ENCODE results near the gene SEPSECS. TPM values are rescaled to one million over a fixed set of nuclear protein-coding genes. Genes with fewer than 3 reads are reported as not detected.
A peak's percentile ranks its signal among the peaks of the same experiment; 100 is the strongest.

Gene SEPSECS
- total RNA-seq, 3 donors from 2014 or later (not counting 1 experiment from before 2014, with no cell fraction given) = 18.5 to 26.6 (median 20.7) TPM

DNA sequence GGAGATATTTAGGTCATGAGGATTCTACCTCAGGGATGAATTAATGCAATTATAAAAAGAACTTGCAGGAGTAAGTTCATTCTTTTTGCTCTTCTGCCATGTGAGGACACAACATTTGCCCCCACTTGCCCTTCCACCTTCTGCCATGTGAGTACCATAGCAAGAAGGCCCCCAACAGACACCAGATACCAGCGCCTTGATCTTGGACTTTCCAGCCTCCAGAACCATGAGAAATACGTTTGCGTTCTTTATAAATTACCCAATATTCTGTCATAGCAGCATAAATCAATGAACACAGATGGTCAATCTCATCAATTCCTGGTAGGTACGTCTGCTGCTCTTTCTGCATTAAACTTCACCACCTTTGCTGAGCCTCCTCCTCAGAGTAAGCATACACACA, 5.7 kb upstream of the SEPSECS start:
- 97% methylated on average over 4 of the region's 4 CpGs for WGBS (ENCODE audit: insufficient coverage)
- H3K4me1 Mint-ChIP-seq = peaks cover 49% of the 10 kb centered on the region in 2 donors
- no peaks in the 10 kb centered on the region for H3K27me3 ChIP-seq (ENCODE audit: control insufficient read depth, insufficient read depth, low read length)
- H3K27ac Mint-ChIP-seq = no peak overlapping the region
- H3K36me3 Mint-ChIP-seq = peaks cover 19% of the 10 kb centered on the region
- no peak overlapping the region for H3K4me3 ChIP-seq (ENCODE audit: low read length)
- intact Hi-C loops (cut with micrococcal nuclease) = loop anchor here (10.0 kb wide), 1 partner anchor 209 kb away; the partner anchor contains the start of gene ANAPC4
- ATAC-seq = no peak
- no peak overlapping the region for H3K27ac ChIP-seq (ENCODE audit: low read length)
- no peaks in the 10 kb centered on the region for H3K9me3 Mint-ChIP-seq
- DNase-seq = no peak
- no peaks in the 10 kb centered on the region for H3K27me3 Mint-ChIP-seq (ENCODE audit: low read depth in 2 of 2)
- H3K36me3 ChIP-seq (ENCODE audit: control insufficient read depth, insufficient read depth, low read length) = peaks cover 10% of the 10 kb centered on the region
- no peak overlapping the region for H3K4me3 Mint-ChIP-seq
- peaks cover 8% of the 10 kb centered on the region for H3K4me1 ChIP-seq (ENCODE audit: control insufficient read depth, insufficient read depth, low read length)
- TF ChIP-seq, protein P1, sequence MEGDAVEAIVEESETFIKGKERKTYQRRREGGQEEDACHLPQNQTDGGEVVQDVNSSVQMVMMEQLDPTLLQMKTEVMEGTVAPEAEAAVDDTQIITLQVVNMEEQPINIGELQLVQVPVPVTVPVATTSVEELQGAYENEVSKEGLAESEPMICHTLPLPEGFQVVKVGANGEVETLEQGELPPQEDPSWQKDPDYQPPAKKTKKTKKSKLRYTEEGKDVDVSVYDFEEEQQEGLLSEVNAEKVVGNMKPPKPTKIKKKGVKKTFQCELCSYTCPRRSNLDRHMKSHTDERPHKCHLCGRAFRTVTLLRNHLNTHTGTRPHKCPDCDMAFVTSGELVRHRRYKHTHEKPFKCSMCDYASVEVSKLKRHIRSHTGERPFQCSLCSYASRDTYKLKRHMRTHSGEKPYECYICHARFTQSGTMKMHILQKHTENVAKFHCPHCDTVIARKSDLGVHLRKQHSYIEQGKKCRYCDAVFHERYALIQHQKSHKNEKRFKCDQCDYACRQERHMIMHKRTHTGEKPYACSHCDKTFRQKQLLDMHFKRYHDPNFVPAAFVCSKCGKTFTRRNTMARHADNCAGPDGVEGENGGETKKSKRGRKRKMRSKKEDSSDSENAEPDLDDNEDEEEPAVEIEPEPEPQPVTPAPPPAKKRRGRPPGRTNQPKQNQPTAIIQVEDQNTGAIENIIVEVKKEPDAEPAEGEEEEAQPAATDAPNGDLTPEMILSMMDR (IDR thresholded peaks at IDR 0.05) = no peak
- H3K9me3 ChIP-seq (ENCODE audit: control insufficient read depth, insufficient read depth, low read length) = no peaks in the 10 kb centered on the region

DNA sequence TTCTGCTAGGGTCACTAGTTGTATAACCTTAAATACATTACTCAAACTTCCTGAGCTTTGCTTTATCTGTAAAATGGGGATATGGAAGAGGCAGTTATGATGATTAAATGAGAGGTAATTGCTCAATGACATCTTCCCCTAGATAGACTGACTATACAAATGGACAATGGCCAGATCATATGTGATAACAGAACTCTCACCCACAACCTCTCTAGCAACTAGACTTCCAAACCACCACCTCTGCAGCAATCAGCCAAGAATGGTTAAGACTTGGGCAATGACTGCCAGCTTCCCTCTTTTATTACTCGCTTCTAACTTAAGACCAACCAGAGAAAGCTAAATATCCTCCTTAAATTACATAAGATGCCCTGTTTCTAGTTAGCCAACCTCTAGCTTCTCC, 2.9 kb upstream of the SEPSECS start:
- no peaks in the 10 kb centered on the region for H3K9me3 ChIP-seq (ENCODE audit: control insufficient read depth, insufficient read depth, low read length)
- peak in 1 of 3 donors; percentile 39 for ATAC-seq
- peaks cover 10% of the 10 kb centered on the region for H3K36me3 ChIP-seq (ENCODE audit: control insufficient read depth, insufficient read depth, low read length)
- peaks cover 19% of the 10 kb centered on the region for H3K36me3 Mint-ChIP-seq
- TF ChIP-seq, protein P1 (IDR thresholded peaks at IDR 0.05) = no peak
- no peaks in the 10 kb centered on the region for H3K27me3 Mint-ChIP-seq (ENCODE audit: low read depth in 2 of 2)
- H3K27me3 ChIP-seq (ENCODE audit: control insufficient read depth, insufficient read depth, low read length) = no peaks in the 10 kb centered on the region
- peaks cover 17% of the 10 kb centered on the region for H3K4me1 ChIP-seq (ENCODE audit: control insufficient read depth, insufficient read depth, low read length)
- no peak overlapping the region for H3K4me3 Mint-ChIP-seq
- peaks cover 57 to 64% of the 10 kb centered on the region in 2 donors for H3K4me1 Mint-ChIP-seq
- H3K9me3 Mint-ChIP-seq = no peaks in the 10 kb centered on the region
- no peak overlapping the region for H3K27ac ChIP-seq (ENCODE audit: low read length)
- intact Hi-C loops (cut with micrococcal nuclease) = loop anchor here (10.0 kb wide), 1 partner anchor 212 kb away; the partner anchor contains the start of gene ANAPC4
- DNase-seq = no peak
- WGBS (ENCODE audit: insufficient coverage) = 92% methylated on average over 1 of the region's 1 CpG
- H3K27ac Mint-ChIP-seq = no peak overlapping the region
- H3K4me3 ChIP-seq (ENCODE audit: low read length) = no peak overlapping the region

DNA sequence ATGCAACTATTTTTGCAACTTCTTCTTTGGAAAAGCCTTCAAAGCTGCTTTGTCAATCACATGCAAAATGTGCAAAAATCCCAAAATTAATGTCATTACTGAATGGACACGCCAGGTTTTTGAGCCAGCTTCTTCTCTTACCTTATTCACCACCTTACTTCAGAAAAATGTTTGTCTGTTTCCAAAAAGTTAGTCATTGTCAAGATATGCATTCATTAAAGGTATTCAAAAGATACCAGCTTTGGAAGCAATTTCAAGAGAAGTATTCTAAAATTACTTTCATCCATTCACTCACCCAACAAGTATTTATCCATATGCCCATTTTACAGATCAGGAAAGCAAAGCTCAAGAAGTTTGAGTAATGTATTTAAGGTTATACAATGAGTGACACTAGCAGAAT, 2.3 kb upstream of the SEPSECS start:
- no peaks in the 10 kb centered on the region for H3K9me3 Mint-ChIP-seq
- Histone ChIP-seq H3K4me1 (ENCODE audit: control insufficient read depth, insufficient read depth, low read length) (peaks cover 17% of the 10 kb centered on the region), H3K36me3 (ENCODE audit: control insufficient read depth, insufficient read depth, low read length) (peaks cover 10% of the 10 kb centered on the region), H3K27ac (ENCODE audit: low read length) (no peak overlapping the region), H3K27me3 (ENCODE audit: control insufficient read depth, insufficient read depth, low read length) (no peaks in the 10 kb centered on the region), H3K4me3 (ENCODE audit: low read length) (no peak overlapping the region), H3K9me3 (ENCODE audit: control insufficient read depth, insufficient read depth, low read length) (no peaks in the 10 kb centered on the region)
- H3K27ac Mint-ChIP-seq = no peak overlapping the region
- H3K4me1 Mint-ChIP-seq = peaks cover 57 to 64% of the 10 kb centered on the region in 2 donors
- peaks cover 19% of the 10 kb centered on the region for H3K36me3 Mint-ChIP-seq
- 95% methylated on average over 1 of the region's 1 CpG for WGBS (ENCODE audit: insufficient coverage)
- H3K4me3 Mint-ChIP-seq = no peak overlapping the region
- no peak for ATAC-seq
- no peak for DNase-seq
- TF ChIP-seq, protein P1 (IDR thresholded peaks at IDR 0.05) = no peak
- intact Hi-C loops (cut with micrococcal nuclease) = loop anchor here (10.0 kb wide), 1 partner anchor 212 kb away; the partner anchor contains the start of gene ANAPC4
- H3K27me3 Mint-ChIP-seq (ENCODE audit: low read depth in 2 of 2) = no peaks in the 10 kb centered on the region

DNA sequence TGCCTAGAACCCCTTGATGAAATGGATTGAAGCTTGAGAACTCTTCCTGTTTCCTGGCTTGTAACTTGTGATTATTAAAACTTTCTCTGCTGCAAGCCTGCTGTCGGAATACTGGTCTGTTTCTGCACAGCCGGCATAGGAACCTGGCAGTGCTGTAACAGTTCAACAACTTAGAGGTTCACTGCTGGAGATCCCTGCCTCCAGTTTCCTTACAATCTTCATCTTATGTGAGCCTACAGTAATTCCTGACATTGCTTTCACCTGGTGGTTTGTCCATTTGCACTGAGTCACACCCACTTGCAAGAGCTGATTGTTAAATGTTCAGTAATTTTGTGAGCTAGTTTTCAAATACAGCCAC, 1.3 kb upstream of the SEPSECS start:
- Mint-ChIP-seq H3K36me3 (peaks cover 13% of the 10 kb centered on the region), H3K27ac (peak overlapping the region; percentile 94 to 97), H3K27me3 (ENCODE audit: low read depth in 2 of 2) (no peaks in the 10 kb centered on the region), H3K4me1 (peaks cover 52 to 59% of the 10 kb centered on the region in 2 donors), H3K9me3 (no peaks in the 10 kb centered on the region), H3K4me3 (peak overlapping the region; percentile 87)
- Histone ChIP-seq H3K4me1 (ENCODE audit: control insufficient read depth, insufficient read depth, low read length) (peaks cover 17% of the 10 kb centered on the region), H3K36me3 (ENCODE audit: control insufficient read depth, insufficient read depth, low read length) (peaks cover 9% of the 10 kb centered on the region), H3K27ac (ENCODE audit: low read length) (peak overlapping the region; percentile 97), H3K4me3 (ENCODE audit: low read length) (no peak overlapping the region), H3K27me3 (ENCODE audit: control insufficient read depth, insufficient read depth, low read length) (no peaks in the 10 kb centered on the region), H3K9me3 (ENCODE audit: control insufficient read depth, insufficient read depth, low read length) (no peaks in the 10 kb centered on the region)
- DNase-seq (peak in 1 of 2 donors; percentile 10), ATAC-seq (no peak)
- TF ChIP-seq, protein P1 (IDR thresholded peaks at IDR 0.05) = no peak
- WGBS (ENCODE audit: insufficient coverage) = 45% methylated on average over 2 of the region's 2 CpGs
- intact Hi-C loops (cut with micrococcal nuclease) = loop anchor here (2.0 to 10.0 kb wide), 2 partner anchors 151 to 213 kb away; partner anchors contain the start of genes ANAPC4 and ZCCHC4
